Activated CD4-positive, alpha-beta T cell treated with anti-CD3 and anti-CD28 coated beads, Interleukin-2, amount 10 ng/mL, durations not matched to agents 7 days and 5 days (primary cell): ENCODE results near the gene STRAP. TPM values are rescaled to one million over a fixed set of nuclear protein-coding genes. Genes with fewer than 3 reads are reported as not detected.
"Not testable (repeated sequence)": the region's sequence is repeated elsewhere in the genome, so short reads cannot be mapped to it uniquely, and the experiment has no call there.

ENCODE experiments used
- CTCF ChIA-PET: fragments of 350-600 bp; sonication (Branson Sonifier 250); formaldehyde crosslinking; loops from one replicate; lab custom pipeline; 2021; ENCODE audit warnings: antibody characterized with exemption; lab: Charles Lee
- POLR2A ChIA-PET: fragments of 350-600 bp; sonication (Branson Sonifier 250); formaldehyde crosslinking; loops from one replicate; lab custom pipeline; 2021; ENCODE audit warnings: antibody characterized with exemption; lab: Charles Lee
- DNase-seq: peaks from one replicate; pipeline ENCODE4 v3.0.0-alpha.2; 2020
- H3K27ac Mint-ChIP-seq: one replicate; pipeline ENCODE4 v1.8.0; 2021; ENCODE audit warnings: mild to moderate bottlenecking, moderate library complexity, mixed read lengths
- H3K27me3 Mint-ChIP-seq: one replicate; pipeline ENCODE4 v1.8.0; 2021; ENCODE audit warnings: mixed read lengths
- H3K36me3 Mint-ChIP-seq: one replicate; pipeline ENCODE4 v1.8.0; 2021; ENCODE audit warnings: low read depth, mixed read lengths
- H3K4me1 Mint-ChIP-seq: one replicate; pipeline ENCODE4 v1.8.0; 2021; ENCODE audit warnings: mixed read lengths
- H3K4me3 Mint-ChIP-seq: one replicate; pipeline ENCODE4 v1.8.0; 2021; ENCODE audit warnings: mild to moderate bottlenecking, moderate library complexity, mixed read lengths
- H3K9me3 Mint-ChIP-seq: one replicate; pipeline ENCODE4 v1.8.0; 2021; ENCODE audit warnings: mixed read lengths
- total RNA-seq, 2 experiments: library from RNA; stranded (reverse); gene quantifications; one replicate each; pipeline ENCODE4 v1.2.3, GENCODE V29; 2021

STRAP gene
- total RNA-seq, 2 experiments from 2014 or later, result 78.6 to 80.2 TPM

GRCh38 chr12:15854916-15855315 lies 27.3 kb upstream of the STRAP start:
- ChIA-PET CTCF (interaction anchor here (1.1 to 1.2 kb wide), 2 partner anchors 265 to 266 kb away, joined by 4 read pairs; no protein-coding TSS in a partner anchor), POLR2A (no interaction called here)
- Mint-ChIP-seq H3K27ac (no peak overlapping the region), H3K4me1 (no peaks in the 10 kb centered on the region), H3K9me3 (no peaks in the 10 kb centered on the region), H3K27me3 (peaks cover 14% of the 10 kb centered on the region), H3K4me3 (no peak overlapping the region), H3K36me3 (no peaks in the 10 kb centered on the region)
- no peak for DNase-seq

- Mint-ChIP-seq H3K36me3 (no peaks in the 10 kb centered on the region), H3K4me3 (no peak overlapping the region), H3K27ac (no peak overlapping the region), H3K27me3 (peaks cover 17% of the 10 kb centered on the region), H3K9me3 (no peaks in the 10 kb centered on the region), H3K4me1 (no peaks in the 10 kb centered on the region)
- ChIA-PET CTCF (interaction anchor here (1.2 to 2.2 kb wide), 2 partner anchors 265 to 267 kb away, joined by 4 to 10 read pairs; no protein-coding TSS in a partner anchor), POLR2A (no interaction called here)
- no peak for DNase-seq
These were observed 26.5 kb upstream of the STRAP start for GRCh38 chr12:15855646-15856045.

GRCh38 chr12:15856097-15856982 lies 25.8 kb upstream of the STRAP start:
- Mint-ChIP-seq H3K36me3 (no peaks in the 10 kb centered on the region), H3K4me1 (no peaks in the 10 kb centered on the region), H3K27ac (no peak overlapping the region), H3K9me3 (no peaks in the 10 kb centered on the region), H3K4me3 (no peak overlapping the region), H3K27me3 (peaks cover 17% of the 10 kb centered on the region)
- ChIA-PET CTCF (interaction anchor here (0.7 to 2.2 kb wide), 6 partner anchors 9 to 324 kb away, joined by 3 to 10 read pairs (median 4); no protein-coding TSS in a partner anchor), POLR2A (no interaction called here)
- DNase-seq, result peak; percentile 69

GRCh38 chr12:15858353-15858752 lies 23.8 kb upstream of the STRAP start:
- POLR2A ChIA-PET, result interaction anchor here (0.6 kb wide), 1 partner anchor 309 kb away, joined by 5 read pairs; no protein-coding TSS in a partner anchor
- no peak for DNase-seq
- Mint-ChIP-seq H3K9me3 (no peaks in the 10 kb centered on the region), H3K4me1 (no peaks in the 10 kb centered on the region), H3K27me3 (peaks cover 17% of the 10 kb centered on the region), H3K4me3 (no peak overlapping the region), H3K27ac (no peak overlapping the region), H3K36me3 (no peaks in the 10 kb centered on the region)
- CTCF ChIA-PET, result interaction anchor here (1.9 kb wide), 1 partner anchor 11 kb away, joined by 7 read pairs; no protein-coding TSS in a partner anchor

GRCh38 chr12:15859116-15859515 lies 23.1 kb upstream of the STRAP start:
- no peaks in the 10 kb centered on the region for H3K36me3 Mint-ChIP-seq
- DNase-seq, result no peak
- H3K4me1 Mint-ChIP-seq, result peaks cover 5% of the 10 kb centered on the region
- CTCF ChIA-PET, result interaction anchor here (1.9 kb wide), 1 partner anchor 12 kb away, joined by 7 read pairs; no protein-coding TSS in a partner anchor
- H3K9me3 Mint-ChIP-seq, result no peaks in the 10 kb centered on the region
- POLR2A ChIA-PET, result no interaction called here
- no peak overlapping the region for H3K27ac Mint-ChIP-seq
- peaks cover 19% of the 10 kb centered on the region for H3K27me3 Mint-ChIP-seq
- no peak overlapping the region for H3K4me3 Mint-ChIP-seq

GRCh38 chr12:15861404-15861803 lies 20.8 kb upstream of the STRAP start:
- peaks cover 20% of the 10 kb centered on the region for H3K27me3 Mint-ChIP-seq

GRCh38 chr12:15862840-15863239 lies 19.3 kb upstream of the STRAP start:
- POLR2A ChIA-PET, result no interaction called here
- H3K27me3 Mint-ChIP-seq, result peaks cover 23% of the 10 kb centered on the region

More at GRCh38 chr12:15861404-15861803, 20.8 kb upstream of the STRAP start:
- H3K4me3 Mint-ChIP-seq, result no peak overlapping the region
- no peaks in the 10 kb centered on the region for H3K9me3 Mint-ChIP-seq
- H3K27ac Mint-ChIP-seq, result no peak overlapping the region
- ChIA-PET POLR2A (no interaction called here), CTCF (no interaction called here)
- no peaks in the 10 kb centered on the region for H3K36me3 Mint-ChIP-seq
- H3K4me1 Mint-ChIP-seq, result peaks cover 6% of the 10 kb centered on the region
- no peak for DNase-seq

GRCh38 chr12:15863372-15863771 lies 18.8 kb upstream of the STRAP start:
- POLR2A ChIA-PET, result no interaction called here
- Mint-ChIP-seq H3K27me3 (peaks cover 25% of the 10 kb centered on the region), H3K9me3 (no peaks in the 10 kb centered on the region), H3K27ac (no peak overlapping the region), H3K4me1 (peaks cover 6% of the 10 kb centered on the region), H3K4me3 (no peak overlapping the region), H3K36me3 (no peaks in the 10 kb centered on the region)
- CTCF ChIA-PET, result no interaction called here
- no peak for DNase-seq

More at GRCh38 chr12:15862840-15863239, 19.3 kb upstream of the STRAP start:
- peaks cover 6% of the 10 kb centered on the region for H3K4me1 Mint-ChIP-seq
- H3K36me3 Mint-ChIP-seq, result no peaks in the 10 kb centered on the region
- CTCF ChIA-PET, result no interaction called here
- DNase-seq, result no peak
- no peak overlapping the region for H3K4me3 Mint-ChIP-seq
- no peaks in the 10 kb centered on the region for H3K9me3 Mint-ChIP-seq
- no peak overlapping the region for H3K27ac Mint-ChIP-seq

- H3K27ac Mint-ChIP-seq, result no peak overlapping the region
- CTCF ChIA-PET, result no interaction called here
These were observed 18.2 kb upstream of the STRAP start for GRCh38 chr12:15863984-15864383.

GRCh38 chr12:15868186-15868585 lies 14.0 kb upstream of the STRAP start:
- Mint-ChIP-seq H3K27ac (no peak overlapping the region), H3K9me3 (no peaks in the 10 kb centered on the region), H3K27me3 (peaks cover 21% of the 10 kb centered on the region), H3K4me3 (no peak overlapping the region), H3K4me1 (peaks cover 6% of the 10 kb centered on the region), H3K36me3 (peaks cover 3% of the 10 kb centered on the region)
- no peak for DNase-seq
- ChIA-PET CTCF (interaction anchor here (0.6 kb wide), 1 partner anchor 653 kb away, joined by 4 read pairs; no protein-coding TSS in a partner anchor), POLR2A (no interaction called here)

More at GRCh38 chr12:15863984-15864383, 18.2 kb upstream of the STRAP start:
- H3K27me3 Mint-ChIP-seq, result peaks cover 20% of the 10 kb centered on the region
- POLR2A ChIA-PET, result no interaction called here
- no peaks in the 10 kb centered on the region for H3K36me3 Mint-ChIP-seq
- DNase-seq, result no peak
- peaks cover 6% of the 10 kb centered on the region for H3K4me1 Mint-ChIP-seq
- peak overlapping the region; percentile 2 for H3K4me3 Mint-ChIP-seq
- H3K9me3 Mint-ChIP-seq, result no peaks in the 10 kb centered on the region

GRCh38 chr12:15873556-15873955 lies 8.6 kb upstream of the STRAP start:
- Mint-ChIP-seq H3K36me3 (peaks cover 5% of the 10 kb centered on the region), H3K9me3 (no peaks in the 10 kb centered on the region), H3K27ac (no peak overlapping the region), H3K27me3 (peaks cover 10% of the 10 kb centered on the region), H3K4me1 (peaks cover 8% of the 10 kb centered on the region), H3K4me3 (no peak overlapping the region)
- CTCF ChIA-PET, result interaction anchor here (1.2 to 1.8 kb wide), 2 partner anchors 24 to 289 kb away, joined by 3 to 4 read pairs; no protein-coding TSS in a partner anchor
- DNase-seq, result no peak
- POLR2A ChIA-PET, result no interaction called here

GRCh38 chr12:15874556-15875145 lies 7.5 kb upstream of the STRAP start:
- CTCF ChIA-PET, result interaction anchor here (1.1 to 1.8 kb wide), 3 partner anchors 290 to 342 kb away, joined by 3 to 4 read pairs (median 3); no protein-coding TSS in a partner anchor
- DNase-seq, H3K36me3 Mint-ChIP-seq, H3K27ac Mint-ChIP-seq, H3K9me3 Mint-ChIP-seq, POLR2A ChIA-PET, H3K4me3 Mint-ChIP-seq, H3K27me3 Mint-ChIP-seq, H3K4me1 Mint-ChIP-seq: not testable (repeated sequence)
